ENCODE measurements around the gene SLC18A2.
"Not testable (repeated sequence)": the region's sequence is repeated elsewhere in the genome, so short reads cannot be mapped to it uniquely, and the experiment has no call there.

Gene SLC18A2

DNA sequence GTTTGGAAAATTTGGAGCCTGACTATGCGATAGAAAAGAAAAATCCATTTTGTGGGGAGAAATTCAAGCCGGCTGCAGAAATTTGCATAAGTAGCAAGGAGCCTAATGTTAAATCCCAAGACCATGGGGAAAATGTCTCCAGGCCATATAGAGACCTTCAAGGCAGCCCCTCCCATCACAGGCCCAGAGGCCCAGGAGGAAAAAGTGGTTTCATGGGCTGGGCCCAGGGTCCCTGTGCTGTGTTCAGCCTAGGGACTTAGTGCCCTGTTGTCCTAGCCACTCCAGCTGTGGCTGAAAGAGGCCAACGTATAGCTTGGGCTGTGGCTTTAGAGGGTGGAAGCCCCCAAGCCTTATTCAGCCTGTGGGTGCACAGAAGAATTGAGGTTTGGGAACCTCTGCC is 62.5 kb downstream of the SLC18A2 start:
- not testable (repeated sequence) for H3K27ac Mint-ChIP-seq, H3K27me3 Mint-ChIP-seq, H3K4me3 Mint-ChIP-seq, ATAC-seq
- H3K9me3 Mint-ChIP-seq: peaks cover 11% of the 10 kb centered on the region
- peaks cover 64% of the 10 kb centered on the region for H3K36me3 Mint-ChIP-seq
- peaks cover 15% of the 10 kb centered on the region for H3K4me1 Mint-ChIP-seq

DNA sequence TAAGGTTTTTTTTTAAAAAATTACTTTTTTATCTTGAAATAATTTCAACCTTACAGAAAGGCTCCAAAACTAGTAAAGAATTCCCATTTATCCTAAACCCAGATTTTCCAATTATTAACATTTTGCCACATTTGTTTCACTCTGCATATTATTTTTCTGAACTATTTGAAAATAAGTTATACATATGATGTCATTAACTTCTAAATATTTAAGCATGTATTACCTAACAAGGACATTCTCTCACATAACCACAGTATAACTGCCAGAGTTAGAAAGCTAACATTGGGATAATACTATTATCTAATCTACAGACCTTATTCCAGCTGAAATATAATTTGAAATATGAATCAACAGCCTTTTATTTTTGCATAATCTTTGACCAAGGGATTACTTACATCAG is 65.8 kb downstream of the SLC18A2 start:
- no peak for ATAC-seq
- H3K27me3 Mint-ChIP-seq: no peaks in the 10 kb centered on the region
- no peak overlapping the region for H3K4me3 Mint-ChIP-seq
- peaks cover 67% of the 10 kb centered on the region for H3K36me3 Mint-ChIP-seq
- H3K27ac Mint-ChIP-seq: no peak overlapping the region
- H3K9me3 Mint-ChIP-seq: peaks cover 9% of the 10 kb centered on the region
- peaks cover 27% of the 10 kb centered on the region for H3K4me1 Mint-ChIP-seq

GRCh38 chr10:117311261-117311660 is 70.3 kb downstream of the SLC18A2 start:
- H3K36me3 Mint-ChIP-seq: peaks cover 68% of the 10 kb centered on the region
- H3K4me1 Mint-ChIP-seq: peaks cover 16% of the 10 kb centered on the region
- no peaks in the 10 kb centered on the region for H3K9me3 Mint-ChIP-seq
- ATAC-seq: no peak
- no peaks in the 10 kb centered on the region for H3K27me3 Mint-ChIP-seq
- no peak overlapping the region for H3K4me3 Mint-ChIP-seq
- H3K27ac Mint-ChIP-seq: no peak overlapping the region

DNA sequence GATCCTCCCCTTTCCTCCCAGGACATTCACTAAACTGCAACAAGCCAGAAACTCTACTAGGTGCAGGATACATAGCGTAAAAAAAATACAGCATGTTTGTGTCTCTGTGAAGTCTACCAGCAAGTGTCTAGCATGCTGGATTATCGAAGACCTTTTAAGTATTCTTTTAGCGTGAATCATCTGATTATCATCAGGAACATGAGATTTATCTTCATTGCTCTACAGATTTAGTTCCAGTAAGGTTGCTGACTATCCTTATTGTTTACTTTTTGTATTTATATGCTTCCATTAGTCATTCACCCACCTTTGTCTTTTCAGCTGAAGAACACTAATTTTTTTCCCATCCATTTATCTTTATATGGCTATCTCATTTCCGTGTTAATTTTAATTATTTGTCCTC is 71.5 kb downstream of the SLC18A2 start:
- ATAC-seq: no peak
- no peaks in the 10 kb centered on the region for H3K27me3 Mint-ChIP-seq
- no peak overlapping the region for H3K4me3 Mint-ChIP-seq
- peaks cover 62% of the 10 kb centered on the region for H3K36me3 Mint-ChIP-seq
- H3K9me3 Mint-ChIP-seq: no peaks in the 10 kb centered on the region
- H3K27ac Mint-ChIP-seq: no peak overlapping the region
- H3K4me1 Mint-ChIP-seq: peaks cover 16% of the 10 kb centered on the region

GRCh38 chr10:117313641-117314040 is 72.7 kb downstream of the SLC18A2 start:
- peaks cover 68% of the 10 kb centered on the region for H3K36me3 Mint-ChIP-seq
- no peak for ATAC-seq
- H3K27ac Mint-ChIP-seq: no peak overlapping the region
- H3K4me3 Mint-ChIP-seq: no peak overlapping the region
- no peaks in the 10 kb centered on the region for H3K27me3 Mint-ChIP-seq
- peaks cover 16% of the 10 kb centered on the region for H3K4me1 Mint-ChIP-seq
- no peaks in the 10 kb centered on the region for H3K9me3 Mint-ChIP-seq

GRCh38 chr10:117316701-117317100 is 75.8 kb downstream of the SLC18A2 start:
- Mint-ChIP-seq H3K9me3 (no peaks in the 10 kb centered on the region), H3K36me3 (peaks cover 49% of the 10 kb centered on the region), H3K4me3 (no peak overlapping the region), H3K27me3 (no peaks in the 10 kb centered on the region), H3K4me1 (peaks cover 4% of the 10 kb centered on the region), H3K27ac (no peak overlapping the region)
- ATAC-seq: no peak

GRCh38 chr10:117318909-117319308 is 78.0 kb downstream of the SLC18A2 start:
- H3K9me3 Mint-ChIP-seq: no peaks in the 10 kb centered on the region
- H3K27me3 Mint-ChIP-seq: no peaks in the 10 kb centered on the region

DNA sequence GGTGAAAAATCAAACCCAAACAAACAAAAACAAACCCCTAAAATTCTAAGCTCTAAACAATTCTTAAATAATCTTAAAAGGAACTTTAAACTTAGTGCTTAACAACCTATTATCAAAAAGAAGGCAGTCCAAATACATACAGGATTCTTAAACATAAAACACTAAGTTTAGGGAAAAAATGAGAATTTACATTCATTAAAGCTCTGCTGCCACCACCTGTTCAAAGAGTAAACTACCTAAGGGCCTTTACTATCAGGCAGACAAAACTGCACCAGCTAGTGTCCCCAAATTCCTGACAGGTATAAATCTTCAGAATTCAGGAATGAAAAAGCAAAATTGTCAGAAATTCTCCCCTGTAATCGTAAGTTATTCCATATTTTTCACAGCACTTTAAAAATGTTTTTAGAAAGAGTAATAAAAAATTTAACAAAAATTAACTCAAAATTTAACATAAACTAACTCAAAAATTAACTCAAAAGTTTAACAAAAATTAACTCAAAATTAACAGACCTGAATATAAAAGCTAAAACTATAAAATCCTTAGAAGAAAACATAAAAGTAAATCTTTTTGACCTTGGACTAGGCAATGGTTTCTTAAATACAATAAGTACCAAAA is 79.2 kb downstream of the SLC18A2 start:
- Mint-ChIP-seq H3K36me3 (peaks cover 14% of the 10 kb centered on the region), H3K4me3 (no peak overlapping the region), H3K27me3 (no peaks in the 10 kb centered on the region), H3K27ac (no peak overlapping the region), H3K4me1 (no peaks in the 10 kb centered on the region), H3K9me3 (no peaks in the 10 kb centered on the region)
- ATAC-seq: no peak

More at GRCh38 chr10:117318909-117319308, 78.0 kb downstream of the SLC18A2 start:
- H3K36me3 Mint-ChIP-seq: peaks cover 27% of the 10 kb centered on the region
- H3K27ac Mint-ChIP-seq: no peak overlapping the region
- H3K4me1 Mint-ChIP-seq: no peaks in the 10 kb centered on the region
- ATAC-seq: no peak
- H3K4me3 Mint-ChIP-seq: no peak overlapping the region

DNA sequence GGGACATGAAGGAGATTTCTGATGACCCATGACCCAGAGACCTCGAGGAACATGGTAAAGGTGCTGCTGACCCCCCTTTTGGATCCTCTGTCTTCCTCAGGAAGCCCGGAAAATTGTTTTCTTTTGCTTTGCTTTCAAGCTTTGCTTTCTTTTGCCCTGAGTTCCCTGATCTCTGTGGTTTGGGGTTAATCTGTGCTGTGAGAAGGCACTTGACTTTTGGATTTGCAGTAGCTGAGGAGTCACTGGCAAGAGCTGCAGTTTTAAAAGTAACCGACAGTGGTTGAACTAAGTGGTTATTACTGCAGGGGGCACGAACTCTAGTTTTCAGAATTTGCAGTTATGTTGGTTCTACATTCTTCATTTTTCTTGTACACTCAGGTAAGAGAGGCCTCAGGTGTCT is 81.3 kb downstream of the SLC18A2 start:
- Mint-ChIP-seq H3K36me3 (peaks cover 28% of the 10 kb centered on the region), H3K9me3 (peaks cover 3% of the 10 kb centered on the region), H3K27me3 (no peaks in the 10 kb centered on the region)

DNA sequence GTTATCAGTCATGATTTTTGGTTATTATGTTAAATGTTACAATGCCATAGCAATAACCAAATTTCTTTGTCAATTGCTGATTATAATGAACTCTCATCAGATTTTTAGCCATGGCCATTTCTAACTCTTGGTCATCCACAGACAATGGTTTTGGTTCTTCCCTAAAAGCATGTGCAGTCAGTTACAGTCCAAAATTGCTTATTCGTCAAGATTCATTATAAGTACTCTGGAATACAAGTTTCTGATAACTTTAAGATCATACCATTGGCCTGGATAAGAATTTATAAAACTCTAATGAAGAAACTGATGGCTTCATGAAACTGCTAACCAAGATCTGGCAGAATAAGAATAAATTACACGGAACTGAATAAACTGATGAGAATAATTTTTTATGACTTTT is 83.5 kb downstream of the SLC18A2 start:
- H3K9me3 Mint-ChIP-seq: peaks cover 3% of the 10 kb centered on the region
- no peaks in the 10 kb centered on the region for H3K4me1 Mint-ChIP-seq
- no peak for ATAC-seq
- no peak overlapping the region for H3K4me3 Mint-ChIP-seq
- no peaks in the 10 kb centered on the region for H3K27me3 Mint-ChIP-seq
- no peak overlapping the region for H3K27ac Mint-ChIP-seq
- H3K36me3 Mint-ChIP-seq: peaks cover 20% of the 10 kb centered on the region

More for the DNA sequence above, 81.3 kb downstream of the SLC18A2 start:
- no peak overlapping the region for H3K27ac Mint-ChIP-seq
- no peak for ATAC-seq
- no peak overlapping the region for H3K4me3 Mint-ChIP-seq
- no peaks in the 10 kb centered on the region for H3K4me1 Mint-ChIP-seq

DNA sequence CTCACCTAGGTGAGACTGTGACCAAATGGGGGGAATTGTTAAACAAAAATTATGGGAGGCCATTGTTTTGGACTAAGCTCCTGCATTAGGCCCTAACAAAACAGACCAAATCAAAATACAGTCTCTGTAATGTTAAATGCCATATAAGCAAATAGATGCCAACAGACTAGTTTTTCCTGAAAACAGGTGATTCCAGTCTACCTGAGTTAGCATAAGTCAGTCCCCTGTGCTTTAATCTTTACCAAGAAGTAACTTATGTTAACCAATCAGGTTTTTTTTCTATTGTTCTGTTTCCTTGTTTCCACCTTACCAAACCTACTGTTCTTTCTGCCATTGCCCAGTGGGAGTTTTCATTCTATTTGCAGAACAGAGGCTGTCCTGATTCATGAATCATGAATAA is 86.3 kb downstream of the SLC18A2 start:
- peaks cover 7% of the 10 kb centered on the region for H3K4me1 Mint-ChIP-seq
- no peak overlapping the region for H3K27ac Mint-ChIP-seq
- no peaks in the 10 kb centered on the region for H3K27me3 Mint-ChIP-seq
- no peak for ATAC-seq
- no peak overlapping the region for H3K4me3 Mint-ChIP-seq
- peaks cover 3% of the 10 kb centered on the region for H3K9me3 Mint-ChIP-seq
- H3K36me3 Mint-ChIP-seq: peaks cover 38% of the 10 kb centered on the region
